HG02623 (cell line): ENCODE measurements around the gene KAZN.

Source experiments
- ATAC-seq: cut with Tn5 transposase; IDR thresholded peaks from one replicate; pipeline ENCODE4 v1.9.1; 2021; ENCODE audit warnings: moderate library complexity; ENCODE audit not compliant: unreplicated experiment

The KAZN gene

GRCh38 chr1:15064217-15064929 is 465.9 kb downstream of the KAZN start:
- no peak for ATAC-seq

GRCh38 chr1:15065291-15065690 is 466.8 kb downstream of the KAZN start:
- ATAC-seq, result no peak

GRCh38 chr1:15065736-15066135 is 467.3 kb downstream of the KAZN start:
- no peak for ATAC-seq

GRCh38 chr1:15066191-15066590 is 467.7 kb downstream of the KAZN start:
- no peak for ATAC-seq

- ATAC-seq, result no peak
Measured at GRCh38 chr1:15067148-15067547, 468.7 kb downstream of the KAZN start.

GRCh38 chr1:15068152-15068551 is 469.7 kb downstream of the KAZN start:
- no peak for ATAC-seq

- ATAC-seq, result no peak
Measured at GRCh38 chr1:15068997-15069396, 470.5 kb downstream of the KAZN start.

- no peak for ATAC-seq
Measured at GRCh38 chr1:15070145-15070748, 471.8 kb downstream of the KAZN start.

GRCh38 chr1:15071936-15072335 is 473.5 kb downstream of the KAZN start:
- ATAC-seq, result no peak

GRCh38 chr1:15073799-15074308 is 475.4 kb downstream of the KAZN start:
- no peak for ATAC-seq

- no peak for ATAC-seq
Measured at GRCh38 chr1:15075175-15075574, 476.7 kb downstream of the KAZN start.

GRCh38 chr1:15075817-15076216 is 477.3 kb downstream of the KAZN start:
- ATAC-seq, result no peak

GRCh38 chr1:15076807-15077206 is 478.3 kb downstream of the KAZN start:
- no peak for ATAC-seq

GRCh38 chr1:15077384-15077783 is 478.9 kb downstream of the KAZN start:
- no peak for ATAC-seq

- no peak for ATAC-seq
Measured at GRCh38 chr1:15080328-15081007, 482.0 kb downstream of the KAZN start.

- ATAC-seq, result no peak
Measured at GRCh38 chr1:15081102-15081501, 482.6 kb downstream of the KAZN start.

- no peak for ATAC-seq
Measured at GRCh38 chr1:15083578-15083977, 485.1 kb downstream of the KAZN start.

- no peak for ATAC-seq
Measured at GRCh38 chr1:15088281-15088971, 489.9 kb downstream of the KAZN start.

GRCh38 chr1:15089258-15089992 is 490.9 kb downstream of the KAZN start:
- no peak for ATAC-seq

- ATAC-seq, result no peak
Measured at GRCh38 chr1:15090373-15090772, 491.9 kb downstream of the KAZN start.

- ATAC-seq, result no peak
Measured at GRCh38 chr1:15094056-15094455, 495.6 kb downstream of the KAZN start.
